ENCODE results near the gene RAI14.
"Not testable (repeated sequence)": the region's sequence is repeated elsewhere in the genome, so short reads cannot be mapped to it uniquely, and the experiment has no call there.

Gene RAI14

DNA sequence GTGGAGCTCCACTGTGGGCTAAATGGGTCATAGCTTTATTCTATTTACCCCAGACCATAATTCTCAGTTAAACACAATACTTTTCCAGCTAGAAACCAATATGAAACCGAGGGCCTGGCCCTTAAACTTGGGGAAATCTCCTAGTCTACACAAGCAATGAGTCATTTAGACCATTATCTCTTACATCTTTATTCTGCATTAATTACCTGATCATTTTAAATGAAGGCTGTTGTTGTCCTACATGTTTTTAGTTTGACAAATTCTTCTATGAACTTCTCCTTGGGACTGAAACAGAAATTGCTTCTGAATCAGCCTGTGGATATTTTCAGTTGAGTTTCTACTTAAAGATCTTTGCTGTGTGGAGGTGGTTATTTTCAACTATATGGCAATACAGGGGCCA, 37.9 kb downstream of the RAI14 start:
- Histone ChIP-seq H3K4me3 (no peak overlapping the region), H3K27ac (peak overlapping the region in 13 of 21 experiments; percentile 11 to 72 (median 50))

- Histone ChIP-seq H3K27ac (peak overlapping the region in 12 of 21 experiments; percentile 11 to 72 (median 50)), H3K4me3 (no peak overlapping the region)
These were observed 38.6 kb downstream of the RAI14 start for GRCh38 chr5:34694685-34695084.

GRCh38 chr5:34695275-34696027, 39.3 kb downstream of the RAI14 start:
- no peak overlapping the region for H3K4me3 ChIP-seq
- peak overlapping the region in 8 of 21 experiments; percentile 11 to 72 (median 58) for H3K27ac ChIP-seq

GRCh38 chr5:34697308-34698108, 41.4 kb downstream of the RAI14 start:
- no peak overlapping the region for H3K4me3 ChIP-seq
- H3K27ac ChIP-seq = no peak overlapping the region

DNA sequence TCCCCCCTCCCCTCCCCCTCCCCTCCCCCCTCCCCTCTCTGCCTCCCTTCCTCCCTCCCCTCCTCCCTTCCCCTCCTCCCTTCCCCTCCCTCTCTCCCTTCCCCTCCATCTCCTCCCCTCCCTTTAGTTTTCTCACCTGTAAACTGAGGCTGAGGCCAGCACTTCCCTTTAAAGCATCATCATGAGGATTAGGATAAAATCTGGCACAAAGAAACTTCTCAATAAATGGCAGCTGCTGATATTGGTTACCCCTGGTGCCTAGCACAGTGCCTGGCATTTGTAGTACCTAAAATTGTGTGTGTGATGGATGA, 41.9 kb downstream of the RAI14 start:
- H3K27ac ChIP-seq = no peak overlapping the region
- no peak overlapping the region for H3K4me3 ChIP-seq

DNA sequence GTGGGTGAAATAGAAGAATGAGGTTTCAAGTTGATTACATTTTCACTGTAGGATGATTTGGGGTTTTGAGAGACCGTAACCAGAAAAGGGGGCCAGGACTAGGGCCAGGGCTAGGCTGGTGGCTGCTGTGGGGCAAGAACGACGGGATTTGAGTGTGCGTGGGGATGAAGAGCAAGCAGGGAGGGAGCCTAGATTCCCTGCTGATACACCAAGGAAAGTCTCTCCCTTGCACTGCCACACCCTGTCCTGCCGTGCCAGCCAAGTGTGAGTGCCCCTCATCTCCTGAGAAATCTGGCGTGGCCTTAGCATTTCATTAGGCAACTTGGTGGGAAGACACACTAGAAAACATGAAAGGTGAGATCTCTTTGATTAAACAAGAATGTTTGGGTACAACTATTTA, 42.6 kb downstream of the RAI14 start:
- Histone ChIP-seq H3K4me3 (no peak overlapping the region), H3K27ac (peak overlapping the region in 6 of 21 experiments; percentile 13 to 50 (median 29))

- Histone ChIP-seq H3K27ac (peak overlapping the region in 4 of 21 experiments; percentile 13 to 50 (median 34)), H3K4me3 (no peak overlapping the region)
These were observed 43.3 kb downstream of the RAI14 start for GRCh38 chr5:34699155-34700077.

DNA sequence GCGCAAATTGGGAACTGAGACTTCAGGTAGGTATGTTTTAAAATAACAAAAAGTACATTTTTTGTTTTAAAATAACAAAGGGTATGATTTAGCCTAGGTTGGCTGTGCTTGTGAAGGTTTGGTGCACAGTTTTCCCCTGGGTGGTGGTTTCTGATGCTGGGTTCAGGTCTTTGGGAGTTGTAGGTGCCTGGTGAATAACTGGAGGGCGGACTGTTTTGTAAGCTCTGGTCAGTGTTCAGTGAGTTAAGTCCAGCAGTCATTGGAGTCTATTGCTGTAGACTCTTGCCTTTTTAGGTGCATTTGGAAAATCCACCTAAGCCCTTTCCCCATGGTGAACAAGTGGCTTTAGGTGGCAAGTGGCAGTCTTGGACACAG, 43.9 kb downstream of the RAI14 start:
- Histone ChIP-seq H3K27ac (peak overlapping the region in 1 of 21 experiments; percentile 39), H3K4me3 (no peak overlapping the region)

DNA sequence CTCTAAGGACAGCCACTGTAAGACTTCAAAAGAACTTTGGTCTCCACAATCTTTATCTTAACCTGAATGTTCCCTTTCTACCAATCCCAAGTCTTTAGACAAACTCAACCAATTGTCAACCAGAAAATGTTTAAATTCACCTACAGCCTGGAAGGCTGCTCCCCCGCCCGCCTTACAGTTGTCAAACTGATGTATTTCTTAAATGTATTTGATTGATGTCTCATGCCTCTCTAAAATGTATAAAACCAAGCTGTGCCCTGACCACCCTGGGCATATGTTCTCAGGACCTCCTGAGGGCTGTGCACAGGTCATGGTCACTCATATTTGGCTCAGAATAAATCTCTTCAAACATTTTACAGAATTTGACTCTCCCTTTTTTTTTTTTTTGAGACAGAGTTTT, 45.3 kb downstream of the RAI14 start:
- H3K27ac ChIP-seq, H3K4me3 ChIP-seq: not testable (repeated sequence)

GRCh38 chr5:34703767-34704713, 47.9 kb downstream of the RAI14 start:
- Histone ChIP-seq H3K27ac (no peak overlapping the region), H3K4me3 (no peak overlapping the region)

DNA sequence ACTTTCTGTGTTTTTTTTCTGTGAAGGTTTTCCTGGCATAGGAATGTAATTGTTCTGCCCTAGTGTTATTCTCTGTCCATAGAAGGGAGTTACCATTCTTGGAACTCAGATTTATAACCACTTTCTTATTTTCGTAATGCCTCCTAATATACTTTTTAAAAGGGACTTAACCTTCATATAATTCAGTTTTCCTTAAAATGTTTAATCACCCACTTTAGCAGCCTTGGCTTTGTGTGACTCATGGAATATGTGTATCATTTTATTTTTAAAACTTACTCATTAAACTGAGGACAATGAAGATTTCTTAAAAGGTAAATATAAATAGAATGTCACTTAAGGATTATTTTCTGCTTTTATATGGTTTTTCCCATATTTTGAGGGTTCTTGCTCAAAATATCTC, 50.0 kb downstream of the RAI14 start:
- no peak overlapping the region for H3K4me3 ChIP-seq
- no peak overlapping the region for H3K27ac ChIP-seq

GRCh38 chr5:34707451-34708107, 51.5 kb downstream of the RAI14 start:
- Histone ChIP-seq H3K4me3 (no peak overlapping the region), H3K27ac (no peak overlapping the region)

DNA sequence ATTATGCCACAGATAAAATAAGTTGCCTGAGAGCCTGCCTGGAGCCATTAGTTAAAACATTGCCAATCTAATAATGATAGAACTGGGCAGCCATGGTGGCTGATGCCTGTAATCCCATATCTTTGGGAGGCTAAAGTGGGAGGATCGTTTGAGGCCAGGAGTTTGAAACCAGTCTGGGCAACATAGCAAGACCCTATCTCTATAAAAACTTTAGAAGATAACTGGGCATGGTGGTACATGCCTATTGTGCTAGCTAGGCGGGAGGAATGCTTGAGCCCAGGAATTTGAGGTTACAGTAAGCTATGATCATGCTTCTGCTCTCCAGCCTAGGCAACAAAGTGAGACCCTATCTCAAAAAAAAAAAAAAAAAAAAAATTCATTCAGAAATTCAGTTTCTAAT, 52.6 kb downstream of the RAI14 start:
- Histone ChIP-seq H3K4me3 (no peak overlapping the region), H3K27ac (no peak overlapping the region)

DNA sequence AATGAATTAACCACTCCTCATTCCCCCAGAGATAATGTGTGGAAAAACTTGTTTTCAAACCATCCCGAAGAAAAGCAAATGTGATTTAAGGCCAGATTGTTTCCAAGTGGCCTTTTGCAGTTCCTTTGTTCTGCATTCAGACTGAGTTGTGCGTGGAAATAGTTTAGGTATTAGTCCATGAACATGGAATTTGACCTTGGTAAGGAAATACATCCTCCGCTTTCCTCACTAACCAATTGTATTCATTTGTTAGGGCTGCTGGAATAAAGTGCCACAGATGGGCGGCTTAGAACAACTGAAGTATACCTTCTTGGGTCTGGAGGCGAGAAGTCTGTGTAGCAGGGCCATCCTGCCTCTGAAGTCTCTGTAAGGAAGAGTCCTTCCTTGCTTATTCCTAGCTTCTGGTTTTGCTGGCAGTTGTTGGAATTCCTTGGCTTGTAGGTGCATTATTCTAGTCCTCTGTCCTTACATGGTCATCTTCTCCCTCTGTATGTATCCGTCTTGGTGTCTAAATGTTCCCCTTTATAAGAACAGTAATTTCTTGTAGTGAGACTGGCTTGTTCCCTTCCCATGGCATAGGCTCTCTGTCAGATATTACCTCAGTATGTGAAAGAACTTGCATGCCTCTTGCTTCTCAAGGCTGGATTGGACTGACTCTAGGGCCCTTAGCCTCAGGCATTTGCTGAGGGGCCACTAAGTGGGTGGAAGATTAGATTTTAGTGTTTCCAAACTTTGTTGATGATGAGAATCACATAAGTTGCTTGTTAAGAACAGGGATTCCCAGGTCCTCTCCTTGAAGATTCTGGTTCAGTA, 53.9 kb downstream of the RAI14 start:
- Histone ChIP-seq H3K27ac (peak overlapping the region in 3 of 21 experiments; percentile 6 to 48 (median 22)), H3K4me3 (no peak overlapping the region)

DNA sequence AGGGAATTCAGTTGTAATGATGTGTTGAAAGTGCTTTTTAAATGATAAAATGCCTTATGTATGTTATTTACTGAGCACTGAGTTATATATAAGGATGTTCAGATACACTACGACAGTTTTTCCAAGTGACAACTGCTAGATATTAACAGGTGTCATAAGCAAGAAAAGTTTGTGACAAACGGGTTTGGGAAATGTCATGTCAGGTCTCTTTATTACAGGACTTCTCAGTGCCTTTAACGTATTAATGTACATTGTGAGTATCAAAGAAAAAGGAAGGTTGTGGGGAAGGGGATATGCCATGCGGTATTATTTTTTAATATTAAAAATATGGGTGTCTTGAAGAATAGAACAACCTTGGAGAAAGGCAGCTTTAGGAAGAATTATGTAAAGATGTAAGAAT, 56.4 kb downstream of the RAI14 start:
- H3K4me3 ChIP-seq = no peak overlapping the region
- no peak overlapping the region for H3K27ac ChIP-seq

DNA sequence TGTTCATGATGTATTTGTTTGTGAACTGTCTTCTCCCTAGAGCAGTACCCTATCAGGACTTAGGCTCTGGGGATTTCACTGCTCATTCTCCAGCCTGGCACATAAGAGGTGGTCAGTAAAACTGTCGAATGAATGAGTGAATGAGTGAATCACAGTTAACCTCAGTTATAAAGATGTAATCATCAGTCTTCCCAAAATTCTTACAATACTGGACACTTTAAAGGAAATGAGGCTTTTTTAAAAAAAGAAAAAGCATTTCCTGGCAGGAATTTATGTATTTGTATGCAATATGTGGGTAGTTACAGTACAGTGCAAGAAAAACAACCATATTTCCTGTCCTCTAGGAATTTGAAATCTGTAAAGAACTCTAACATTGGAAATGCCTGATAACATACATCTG, 59.6 kb downstream of the RAI14 start:
- no peak overlapping the region for H3K4me3 ChIP-seq
- H3K27ac ChIP-seq = peak overlapping the region in 2 of 21 experiments; percentile 10 to 12

DNA sequence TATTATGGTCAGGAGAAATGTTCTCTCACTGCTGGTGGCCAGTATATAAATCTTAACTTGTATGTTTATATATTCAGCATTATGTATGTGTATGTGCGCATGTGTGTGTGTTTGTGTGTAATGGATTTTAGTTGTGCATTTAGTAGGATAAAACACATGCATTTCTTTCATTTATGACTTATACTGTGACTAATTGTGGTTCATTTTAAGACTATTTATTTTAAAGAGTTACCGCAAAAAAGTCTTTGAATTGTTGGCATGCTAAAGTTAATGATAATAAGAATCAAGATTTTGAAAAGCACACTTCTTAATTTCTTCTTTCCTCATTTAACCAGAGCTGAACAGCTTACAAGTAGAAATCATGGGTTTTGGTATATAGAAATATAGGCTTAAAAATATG, 60.9 kb downstream of the RAI14 start:
- no peak overlapping the region for H3K4me3 ChIP-seq
- H3K27ac ChIP-seq = peak overlapping the region in 4 of 21 experiments; percentile 9 to 39 (median 32)

Data from skin epidermis (tissue), 12 donors.